ENCODE measurements around the gene SPEF1.

SPEF1 gene

DNA sequence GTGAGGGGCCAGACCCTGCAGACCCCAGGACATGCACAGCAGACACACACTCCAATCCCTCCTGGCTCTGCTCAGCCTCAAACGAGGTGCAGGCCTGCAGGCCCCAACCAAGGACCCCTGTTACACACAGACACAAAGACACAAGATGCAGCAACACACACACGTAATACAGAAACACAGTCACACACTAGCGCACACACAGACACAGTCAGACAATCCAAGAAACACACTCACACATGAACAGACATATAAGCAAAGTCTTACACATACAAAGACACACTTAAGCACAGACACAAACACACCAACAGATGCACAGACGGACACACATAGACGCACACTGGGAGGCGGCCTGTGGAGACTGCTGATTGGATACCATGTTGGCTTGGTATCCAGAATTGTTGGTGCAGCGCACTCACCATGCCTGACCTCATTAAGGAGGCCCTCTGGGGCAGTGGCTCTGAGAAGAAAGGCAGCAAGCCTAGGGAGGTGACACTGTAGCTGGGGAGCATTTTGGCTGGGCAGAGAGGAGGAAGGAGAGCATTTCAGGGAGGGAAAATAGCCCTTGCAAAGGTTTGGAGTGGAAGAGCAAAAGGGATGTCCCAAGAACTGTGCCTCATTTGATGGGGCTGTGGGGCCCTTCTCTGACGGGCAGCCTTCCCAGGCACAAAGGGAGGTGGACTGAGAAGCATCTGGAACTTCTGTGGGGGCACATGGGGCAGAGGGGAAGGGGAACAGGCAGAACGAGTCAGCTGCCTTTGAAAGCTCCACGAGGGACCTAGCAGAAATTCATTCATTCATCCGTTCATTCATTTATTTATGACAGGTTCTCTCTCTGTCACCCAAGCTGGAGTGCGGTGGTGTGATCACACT lies 50.2 kb downstream of the SPEF1 start:
- DNase-seq (ENCODE audit: low read depth in 2 of 2), result no peak

DNA sequence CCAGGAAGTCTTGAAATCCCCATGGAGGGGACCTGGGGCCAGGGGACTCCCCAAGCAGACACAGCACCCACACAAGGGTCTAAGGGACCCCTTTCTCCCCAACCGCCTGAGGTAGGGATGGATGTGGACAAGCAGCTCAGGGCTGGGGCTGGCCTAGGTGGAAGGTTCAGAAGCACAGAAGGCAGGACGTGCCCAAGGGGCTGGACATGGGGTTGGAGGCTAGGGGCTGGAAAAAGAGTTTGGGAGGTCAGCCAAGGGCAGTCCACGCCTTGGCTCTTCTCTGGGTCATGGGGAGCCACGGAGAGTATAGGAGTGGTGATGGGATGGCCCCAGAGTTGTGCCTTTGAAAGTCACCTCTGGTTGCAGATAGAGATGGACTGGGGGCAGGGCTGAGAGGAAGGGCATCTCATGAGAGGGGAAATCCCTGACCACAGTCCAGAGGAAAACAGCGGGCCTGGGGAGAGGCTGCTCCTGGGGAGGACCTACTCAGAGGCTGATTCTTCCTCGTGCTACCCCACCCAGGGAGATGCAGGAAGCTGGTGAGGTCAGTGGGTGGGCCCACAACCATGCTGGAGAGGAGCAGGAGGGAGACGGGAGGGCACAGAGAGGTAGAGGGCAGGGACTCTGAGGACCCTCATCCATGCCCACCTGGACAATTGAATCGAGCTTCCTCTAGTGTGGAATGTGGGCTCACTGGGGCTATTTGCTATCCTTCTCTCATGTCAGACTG lies 51.3 kb downstream of the SPEF1 start:
- DNase-seq (ENCODE audit: low read depth in 2 of 2), result no peak

DNA sequence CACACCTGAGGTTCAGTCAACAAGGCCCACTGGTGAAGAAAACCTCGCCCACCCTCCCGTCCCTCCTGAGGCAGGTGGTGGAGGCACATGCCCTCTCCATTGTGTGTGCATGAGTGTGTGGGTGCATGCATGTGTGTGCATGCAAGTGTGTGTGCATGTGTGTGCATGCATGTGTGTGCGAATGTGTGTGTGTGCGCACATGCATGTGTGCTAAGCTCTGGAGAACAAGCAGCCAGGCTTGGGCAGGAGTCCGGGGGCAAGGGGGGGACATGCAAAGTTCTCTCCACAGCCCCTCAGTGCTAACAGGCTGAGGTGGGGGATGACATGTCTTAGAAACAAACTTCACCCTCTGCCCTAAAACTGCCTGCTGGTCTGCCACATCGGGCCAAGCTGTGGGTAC lies 51.9 kb downstream of the SPEF1 start:
- no peak for DNase-seq (ENCODE audit: low read depth in 2 of 2)

DNA sequence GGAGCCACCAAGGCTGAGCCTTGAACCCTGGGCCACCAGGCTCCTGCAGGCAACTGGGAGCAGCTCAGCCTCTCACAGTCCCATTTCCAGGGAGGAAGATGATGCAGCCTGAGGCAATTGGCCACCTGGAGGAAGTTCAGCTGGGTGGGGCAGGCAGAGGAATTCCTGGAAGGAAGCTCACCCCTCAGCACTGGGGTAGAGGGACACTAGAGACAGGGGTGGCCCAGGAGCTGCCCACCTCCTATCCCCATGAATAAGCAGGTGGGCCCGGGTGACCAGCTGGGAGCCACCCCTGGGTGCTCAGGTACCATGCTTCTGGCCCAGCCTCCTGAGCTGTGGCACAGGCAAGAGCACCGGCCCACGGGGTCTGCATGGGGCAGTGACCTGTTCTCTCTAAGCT lies 52.4 kb downstream of the SPEF1 start:
- no peak for DNase-seq (ENCODE audit: low read depth in 2 of 2)

DNA sequence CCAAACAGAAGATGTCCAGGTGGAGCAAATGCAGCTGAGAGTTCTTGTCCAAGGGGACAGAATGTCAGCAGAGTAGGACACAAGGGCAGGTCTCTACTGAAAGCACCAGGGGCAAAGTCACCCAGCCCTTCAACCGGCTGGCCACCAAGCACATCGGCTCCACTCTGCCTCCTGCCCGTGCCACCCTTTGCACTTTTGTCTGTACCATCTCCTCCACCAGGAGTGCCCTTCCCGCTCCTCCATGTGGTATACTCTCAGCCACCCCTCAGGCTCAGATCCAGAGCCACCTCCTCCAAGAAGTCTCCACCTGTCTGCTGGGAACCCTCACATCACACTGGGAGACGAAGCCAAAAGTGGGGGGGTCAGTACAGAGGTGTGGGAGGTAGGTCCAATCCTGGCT lies 52.9 kb downstream of the SPEF1 start:
- DNase-seq (ENCODE audit: low read depth in 2 of 2), result no peak
